ENCODE data around the gene ST3GAL4.

Gene ST3GAL4

GRCh38 chr11:126403022-126403581 is 47.6 kb downstream of the ST3GAL4 start:
- in situ Hi-C loops (cut with MboI; ENCODE audit: low sequenced_read_pairs), result no loop called here

DNA sequence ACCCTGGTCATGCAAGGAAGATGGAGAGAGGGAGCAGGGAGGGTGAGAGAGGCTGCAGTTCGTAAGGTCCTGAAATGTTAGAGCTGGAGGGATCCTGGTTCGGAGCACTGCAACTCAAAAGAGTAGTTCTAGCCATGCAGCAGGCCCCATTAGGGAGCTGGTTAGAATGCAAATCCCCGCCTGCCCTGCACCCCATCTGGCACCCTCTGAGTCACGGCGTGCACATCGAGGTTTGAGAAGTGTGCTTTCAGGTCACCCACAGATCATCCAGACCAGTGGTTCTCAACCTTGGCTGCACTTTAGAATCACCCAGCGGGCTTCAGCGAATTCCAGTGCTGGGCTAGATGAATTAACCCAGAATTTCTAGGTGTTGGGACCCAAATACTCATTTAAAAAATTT is 48.2 kb downstream of the ST3GAL4 start:
- in situ Hi-C loops (cut with MboI; ENCODE audit: low sequenced_read_pairs), result no loop called here

- in situ Hi-C loops (cut with MboI; ENCODE audit: low sequenced_read_pairs), result no loop called here
Measured at GRCh38 chr11:126404367-126404766, 48.9 kb downstream of the ST3GAL4 start.

- in situ Hi-C loops (cut with MboI; ENCODE audit: low sequenced_read_pairs), result no loop called here
Measured at GRCh38 chr11:126405374-126405773, 49.9 kb downstream of the ST3GAL4 start.

GRCh38 chr11:126405906-126406305 is 50.4 kb downstream of the ST3GAL4 start:
- in situ Hi-C loops (cut with MboI; ENCODE audit: low sequenced_read_pairs), result no loop called here

- in situ Hi-C loops (cut with MboI; ENCODE audit: low sequenced_read_pairs), result no loop called here
Measured at GRCh38 chr11:126406368-126406767, 50.9 kb downstream of the ST3GAL4 start.

DNA sequence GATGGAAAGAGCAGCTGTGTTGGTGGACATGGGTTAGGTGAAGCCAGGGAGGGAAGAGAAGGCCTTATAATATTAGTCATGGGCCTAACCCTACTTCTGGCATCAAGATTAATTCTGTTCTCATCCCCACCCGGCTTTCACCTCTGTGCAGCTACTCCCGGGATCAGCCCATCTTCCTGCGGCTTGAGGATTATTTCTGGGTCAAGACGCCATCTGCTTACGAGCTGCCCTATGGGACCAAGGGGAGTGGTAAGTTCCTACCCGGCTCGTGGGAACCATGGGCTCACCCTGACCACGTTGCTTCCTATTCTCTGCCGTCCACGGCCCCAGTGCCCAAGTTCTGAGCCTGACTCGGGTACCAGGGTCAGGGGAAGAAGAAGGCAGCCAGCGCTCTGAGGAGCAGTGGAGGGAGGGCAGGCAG is 51.6 kb downstream of the ST3GAL4 start:
- in situ Hi-C loops (cut with MboI; ENCODE audit: low sequenced_read_pairs), result no loop called here

DNA sequence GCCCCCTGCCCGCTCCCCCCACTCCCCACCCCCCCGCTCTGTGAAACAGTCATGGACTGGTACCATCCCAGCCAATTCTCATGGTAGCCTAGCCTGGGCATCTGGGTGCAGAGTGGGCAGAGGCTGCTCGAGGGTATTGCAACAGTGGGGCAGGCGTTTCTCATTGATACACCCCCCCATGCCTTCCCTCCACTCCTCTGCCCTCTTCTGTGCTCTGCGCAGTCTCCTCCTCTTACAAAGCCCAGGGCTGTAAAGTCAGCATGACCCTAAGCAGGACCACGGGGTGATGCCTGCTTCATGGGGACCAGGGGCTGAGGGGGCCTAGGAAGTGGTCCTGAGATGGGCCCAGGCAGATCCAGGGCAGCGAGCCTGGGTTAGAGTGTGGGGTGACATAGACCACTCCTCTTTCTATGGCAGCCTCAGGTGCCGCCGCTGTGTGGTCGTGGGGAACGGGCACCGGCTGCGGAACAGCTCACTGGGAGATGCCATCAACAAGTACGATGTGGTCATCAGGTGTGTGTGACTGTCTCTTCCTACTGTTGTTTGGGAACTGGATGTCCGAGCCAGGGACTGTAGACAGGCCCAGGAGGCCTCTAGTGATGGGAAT is 52.3 kb downstream of the ST3GAL4 start:
- in situ Hi-C loops (cut with MboI; ENCODE audit: low sequenced_read_pairs), result no loop called here

DNA sequence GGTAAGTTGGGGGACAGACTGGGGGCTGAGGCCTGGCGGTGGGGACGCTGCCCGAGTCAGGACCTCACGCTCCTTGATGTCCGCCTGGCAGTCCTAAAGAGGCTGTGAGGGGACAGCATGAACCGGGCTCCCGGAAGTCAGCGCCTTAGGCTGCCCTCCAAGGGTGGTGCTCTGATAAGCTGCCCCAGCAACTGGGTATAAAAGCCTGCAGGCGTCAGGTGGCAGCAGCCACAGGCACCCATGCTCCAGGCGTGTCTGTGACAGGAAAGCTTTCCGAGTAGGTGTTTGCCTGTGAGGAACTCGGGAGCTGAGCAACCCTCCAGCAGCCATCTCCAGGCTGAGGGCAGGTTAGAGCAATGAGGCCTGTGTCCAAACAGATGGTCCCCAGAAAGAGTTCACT is 53.0 kb downstream of the ST3GAL4 start:
- in situ Hi-C loops (cut with MboI; ENCODE audit: low sequenced_read_pairs), result no loop called here

- in situ Hi-C loops (cut with MboI; ENCODE audit: low sequenced_read_pairs), result no loop called here
Measured at GRCh38 chr11:126408901-126409619, 53.6 kb downstream of the ST3GAL4 start.

GRCh38 chr11:126409620-126409985 is 54.1 kb downstream of the ST3GAL4 start:
- in situ Hi-C loops (cut with MboI; ENCODE audit: low sequenced_read_pairs), result no loop called here

GRCh38 chr11:126410649-126411048 is 55.2 kb downstream of the ST3GAL4 start:
- in situ Hi-C loops (cut with MboI; ENCODE audit: low sequenced_read_pairs), result no loop called here

DNA sequence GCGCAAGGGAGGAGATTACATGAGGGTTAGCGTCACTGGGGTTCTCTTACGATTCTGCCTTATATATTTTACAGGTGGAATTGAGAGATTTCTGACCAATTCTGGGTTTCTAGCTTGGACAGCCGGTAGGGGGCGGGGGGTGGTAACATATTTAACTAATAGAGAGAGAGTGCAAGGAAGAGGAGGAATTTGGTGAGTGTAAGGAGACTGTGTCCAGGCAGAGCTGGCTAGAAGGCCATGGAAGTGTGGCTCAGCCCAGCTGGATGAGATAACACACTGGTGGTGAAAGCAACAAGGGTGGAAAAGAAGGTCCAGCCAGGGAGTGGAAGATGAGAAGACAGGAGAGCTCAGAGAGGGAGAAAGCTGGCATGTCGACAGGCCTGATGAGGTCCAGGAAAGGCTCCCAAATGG is 56.5 kb downstream of the ST3GAL4 start:
- in situ Hi-C loops (cut with MboI; ENCODE audit: low sequenced_read_pairs), result no loop called here

DNA sequence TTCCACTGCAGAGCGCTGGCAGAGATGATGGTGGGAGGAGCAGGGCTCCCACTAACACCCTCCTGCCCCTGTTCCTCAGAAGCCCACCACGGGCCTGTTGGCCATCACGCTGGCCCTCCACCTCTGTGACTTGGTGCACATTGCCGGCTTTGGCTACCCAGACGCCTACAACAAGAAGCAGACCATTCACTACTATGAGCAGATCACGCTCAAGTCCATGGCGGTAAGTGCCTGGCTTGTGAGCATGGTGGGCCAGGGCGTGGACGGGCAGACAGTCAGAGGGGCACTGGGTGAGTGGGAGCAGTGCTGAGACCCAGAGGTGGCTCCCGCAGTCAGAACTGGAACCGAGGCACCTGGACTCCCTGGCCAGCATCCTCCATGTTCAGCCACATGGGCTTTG is 57.9 kb downstream of the ST3GAL4 start:
- in situ Hi-C loops (cut with MboI; ENCODE audit: low sequenced_read_pairs), result no loop called here

DNA sequence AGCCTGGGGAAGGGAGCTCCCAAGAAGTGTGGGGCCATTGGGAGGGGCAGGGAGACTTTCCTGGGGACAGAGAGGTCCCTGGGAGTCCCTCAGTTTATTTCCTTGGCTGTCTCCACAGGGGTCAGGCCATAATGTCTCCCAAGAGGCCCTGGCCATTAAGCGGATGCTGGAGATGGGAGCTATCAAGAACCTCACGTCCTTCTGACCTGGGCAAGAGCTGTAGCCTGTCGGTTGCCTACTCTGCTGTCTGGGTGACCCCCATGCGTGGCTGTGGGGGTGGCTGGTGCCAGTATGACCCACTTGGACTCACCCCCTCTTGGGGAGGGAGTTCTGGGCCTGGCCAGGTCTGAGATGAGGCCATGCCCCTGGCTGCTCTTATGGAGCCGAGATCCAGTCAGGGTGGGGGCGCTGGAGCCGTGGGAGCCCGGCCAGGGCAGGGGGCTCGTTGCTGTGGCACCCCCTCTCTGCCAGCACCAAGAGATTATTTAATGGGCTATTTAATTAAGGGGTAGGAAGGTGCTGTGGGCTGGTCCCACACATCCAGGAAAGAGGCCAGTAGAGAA is 58.4 kb downstream of the ST3GAL4 start:
- in situ Hi-C loops (cut with MboI; ENCODE audit: low sequenced_read_pairs), result no loop called here

DNA sequence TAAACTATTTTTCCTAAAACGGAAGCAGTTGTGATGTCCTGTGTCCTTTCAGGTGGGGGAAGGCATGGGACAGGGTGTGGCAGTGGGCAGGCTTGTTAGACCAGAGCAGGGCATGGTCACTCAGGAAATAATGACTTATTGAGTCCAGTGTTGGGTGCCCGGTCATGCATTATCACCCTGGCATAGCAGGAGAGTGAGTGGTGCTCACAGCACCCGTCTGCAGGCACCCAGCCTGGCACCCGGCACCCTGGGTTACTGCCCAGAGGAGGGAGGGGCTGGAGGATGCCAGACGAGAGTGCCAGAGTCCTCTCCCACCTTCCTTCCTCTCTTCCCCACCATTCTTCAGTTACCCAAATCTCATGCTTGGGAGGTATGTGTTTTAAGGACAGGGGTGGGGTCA is 59.1 kb downstream of the ST3GAL4 start:
- in situ Hi-C loops (cut with MboI; ENCODE audit: low sequenced_read_pairs), result no loop called here

DNA sequence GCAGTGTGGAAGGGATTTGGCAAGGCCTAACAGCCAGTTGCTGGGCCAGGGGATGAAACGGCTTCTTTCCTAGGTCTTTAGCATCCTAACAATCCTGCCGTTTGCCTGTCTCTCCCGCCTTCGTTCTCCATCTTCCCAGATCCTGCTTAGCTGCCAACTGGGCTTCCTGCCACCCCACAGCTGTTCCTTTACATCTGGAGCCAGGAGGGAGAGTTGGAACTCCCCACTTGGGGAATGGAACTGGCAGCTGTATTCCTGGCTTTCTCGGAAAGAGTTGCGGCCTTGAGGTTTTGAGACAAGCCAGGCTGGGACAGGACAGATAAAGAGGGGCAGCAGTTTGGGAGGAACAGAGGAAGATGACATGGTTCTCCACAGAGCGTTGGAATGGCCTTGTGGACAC is 59.6 kb downstream of the ST3GAL4 start:
- in situ Hi-C loops (cut with MboI; ENCODE audit: low sequenced_read_pairs), result no loop called here

DNA sequence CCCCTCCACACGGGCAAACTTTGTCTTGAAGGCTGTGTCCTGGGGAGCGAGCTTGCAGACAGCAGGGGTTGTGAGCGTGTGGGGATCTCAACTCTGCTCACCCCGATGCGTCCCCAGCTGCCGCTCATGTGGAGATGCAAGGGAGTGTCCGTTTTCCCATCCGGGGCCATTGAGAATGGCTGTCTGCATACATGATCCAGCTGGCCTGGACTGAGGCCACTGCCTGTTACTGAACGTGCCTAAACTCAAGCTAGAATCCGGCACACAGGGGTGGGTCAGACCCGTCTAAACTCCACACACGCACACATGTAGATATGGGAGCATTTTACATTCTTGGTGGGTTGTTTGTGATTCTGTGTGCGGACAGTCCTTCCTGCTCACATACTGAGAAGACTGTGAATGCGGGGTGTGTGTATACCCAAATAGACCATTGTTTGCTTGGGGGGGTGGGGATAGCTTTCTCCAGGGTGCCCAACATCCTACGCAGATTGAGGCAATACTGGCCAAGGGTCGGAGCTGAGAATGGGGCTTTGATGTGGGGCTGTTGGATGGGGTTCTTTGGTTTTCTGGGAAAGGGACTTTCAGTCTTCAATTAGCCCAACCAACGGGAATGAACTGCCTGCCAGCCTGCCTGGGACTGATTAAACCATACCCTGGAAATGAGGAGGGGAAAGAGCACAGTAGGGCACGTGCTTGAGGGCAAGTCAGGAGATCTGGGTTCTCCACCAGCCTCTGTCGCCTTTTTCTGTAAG is 60.4 kb downstream of the ST3GAL4 start:
- in situ Hi-C loops (cut with MboI; ENCODE audit: low sequenced_read_pairs), result no loop called here

- in situ Hi-C loops (cut with MboI; ENCODE audit: low sequenced_read_pairs), result no loop called here
Measured at GRCh38 chr11:126416542-126417090, 61.1 kb downstream of the ST3GAL4 start.

GRCh38 chr11:126417091-126417862 is 61.8 kb downstream of the ST3GAL4 start:
- in situ Hi-C loops (cut with MboI; ENCODE audit: low sequenced_read_pairs), result no loop called here

Measured in HL-60/S4 treated with retinoic acid at 250 ng/mL for 4 days and 3 days (cell line).